Activated CD4-positive, alpha-beta memory T cell treated with anti-CD3 and anti-CD28 coated beads, Interleukin-2, amount 10 ng/mL, durations not matched to agents 7 days and 5 days (primary cell): ENCODE measurements around the gene GDNF. TPM values are rescaled to one million over a fixed set of nuclear protein-coding genes. Genes with fewer than 3 reads are reported as not detected.

Experiments used
- CTCF ChIA-PET: fragments of 350-600 bp; sonication (Branson Sonifier 250); formaldehyde crosslinking; loops from one replicate; lab custom pipeline; 2021; ENCODE audit warnings: antibody characterized with exemption, inconsistent platforms; lab: Charles Lee
- POLR2A ChIA-PET: fragments of 350-600 bp; sonication (Branson Sonifier 250); formaldehyde crosslinking; loops from one replicate; lab custom pipeline; 2021; ENCODE audit warnings: antibody characterized with exemption; lab: Charles Lee
- DNase-seq: peaks from one replicate; pipeline ENCODE4 v3.0.0-alpha.2; 2020
- H3K27ac Mint-ChIP-seq: one replicate; pipeline ENCODE4 v1.8.0; 2021; ENCODE audit warnings: mild to moderate bottlenecking, mixed read lengths
- H3K27me3 Mint-ChIP-seq: one replicate; pipeline ENCODE4 v1.8.0; 2021; ENCODE audit warnings: mixed read lengths
- H3K36me3 Mint-ChIP-seq: one replicate; pipeline ENCODE4 v1.8.0; 2021; ENCODE audit warnings: low read depth, mixed read lengths
- H3K4me1 Mint-ChIP-seq: one replicate; pipeline ENCODE4 v1.8.0; 2021; ENCODE audit warnings: mixed read lengths
- H3K4me3 Mint-ChIP-seq: one replicate; pipeline ENCODE4 v1.8.0; 2021; ENCODE audit warnings: mild to moderate bottlenecking, mixed read lengths
- H3K9me3 Mint-ChIP-seq: one replicate; pipeline ENCODE4 v1.8.0; 2021; ENCODE audit warnings: mixed read lengths
- total RNA-seq, 2 experiments: library from RNA; stranded (reverse); gene quantifications; one replicate each; pipeline ENCODE4 v1.2.3, GENCODE V29; 2021

Gene GDNF
- total RNA-seq, 2 experiments from 2014 or later, result not detected

GRCh38 chr5:37830348-37830747 lies 9.5 kb downstream of the GDNF start:
- POLR2A ChIA-PET, result no interaction called here
- H3K4me3 Mint-ChIP-seq, result no peak overlapping the region
- no peak for DNase-seq
- CTCF ChIA-PET, result interaction anchor here (1.2 kb wide), 1 partner anchor 19 kb away, joined by 3 read pairs; no protein-coding TSS in a partner anchor
- no peaks in the 10 kb centered on the region for H3K9me3 Mint-ChIP-seq
- H3K27me3 Mint-ChIP-seq, result peaks cover 51% of the 10 kb centered on the region
- peaks cover 6% of the 10 kb centered on the region for H3K4me1 Mint-ChIP-seq
- H3K27ac Mint-ChIP-seq, result no peak overlapping the region
- no peaks in the 10 kb centered on the region for H3K36me3 Mint-ChIP-seq

GRCh38 chr5:37825334-37825915 lies 14.4 kb downstream of the GDNF start:
- ChIA-PET CTCF (no interaction called here), POLR2A (no interaction called here)
- peaks cover 24% of the 10 kb centered on the region for H3K27me3 Mint-ChIP-seq
- H3K27ac Mint-ChIP-seq, result no peak overlapping the region
- H3K36me3 Mint-ChIP-seq, result no peaks in the 10 kb centered on the region
- no peak overlapping the region for H3K4me3 Mint-ChIP-seq
- no peaks in the 10 kb centered on the region for H3K9me3 Mint-ChIP-seq
- H3K4me1 Mint-ChIP-seq, result no peaks in the 10 kb centered on the region
- DNase-seq, result no peak

GRCh38 chr5:37823433-37824152 lies 16.2 kb downstream of the GDNF start:
- ChIA-PET POLR2A (no interaction called here), CTCF (no interaction called here)
- Mint-ChIP-seq H3K9me3 (no peaks in the 10 kb centered on the region), H3K4me3 (no peak overlapping the region), H3K27me3 (peaks cover 19% of the 10 kb centered on the region), H3K27ac (no peak overlapping the region), H3K4me1 (no peaks in the 10 kb centered on the region), H3K36me3 (no peaks in the 10 kb centered on the region)
- no peak for DNase-seq

GRCh38 chr5:37816883-37817282 lies 23.0 kb downstream of the GDNF start:
- ChIA-PET POLR2A (no interaction called here), CTCF (no interaction called here)
- Mint-ChIP-seq H3K4me3 (no peak overlapping the region), H3K36me3 (no peaks in the 10 kb centered on the region), H3K27me3 (peaks cover 8% of the 10 kb centered on the region), H3K9me3 (no peaks in the 10 kb centered on the region), H3K4me1 (no peaks in the 10 kb centered on the region), H3K27ac (no peak overlapping the region)
- no peak for DNase-seq

- ChIA-PET CTCF (no interaction called here), POLR2A (no interaction called here)
- no peak for DNase-seq
- H3K36me3 Mint-ChIP-seq, result no peaks in the 10 kb centered on the region
- H3K27ac Mint-ChIP-seq, result no peak overlapping the region
- no peak overlapping the region for H3K4me3 Mint-ChIP-seq
- H3K27me3 Mint-ChIP-seq, result peaks cover 8% of the 10 kb centered on the region
- no peaks in the 10 kb centered on the region for H3K4me1 Mint-ChIP-seq
- H3K9me3 Mint-ChIP-seq, result no peaks in the 10 kb centered on the region
Measured at GRCh38 chr5:37816331-37816730, 23.5 kb downstream of the GDNF start.

- no peak for DNase-seq
- Mint-ChIP-seq H3K4me3 (no peak overlapping the region), H3K4me1 (no peaks in the 10 kb centered on the region), H3K27me3 (peaks cover 8% of the 10 kb centered on the region), H3K36me3 (no peaks in the 10 kb centered on the region), H3K27ac (no peak overlapping the region), H3K9me3 (no peaks in the 10 kb centered on the region)
- CTCF ChIA-PET, result no interaction called here
- POLR2A ChIA-PET, result no interaction called here
Measured at GRCh38 chr5:37815913-37816312, 23.9 kb downstream of the GDNF start.

- no peak for DNase-seq
- ChIA-PET POLR2A (no interaction called here), CTCF (no interaction called here)
- Mint-ChIP-seq H3K27me3 (peaks cover 5% of the 10 kb centered on the region), H3K9me3 (no peaks in the 10 kb centered on the region), H3K36me3 (no peaks in the 10 kb centered on the region), H3K27ac (no peak overlapping the region), H3K4me1 (no peaks in the 10 kb centered on the region), H3K4me3 (no peak overlapping the region)
Measured at GRCh38 chr5:37814699-37815098, 25.1 kb downstream of the GDNF start.

GRCh38 chr5:37812365-37812764 lies 27.5 kb downstream of the GDNF start:
- H3K27me3 Mint-ChIP-seq, result peaks cover 5% of the 10 kb centered on the region
- no peak overlapping the region for H3K27ac Mint-ChIP-seq
- H3K4me1 Mint-ChIP-seq, result no peaks in the 10 kb centered on the region
- H3K9me3 Mint-ChIP-seq, result no peaks in the 10 kb centered on the region
- POLR2A ChIA-PET, result no interaction called here
- CTCF ChIA-PET, result no interaction called here
- no peaks in the 10 kb centered on the region for H3K36me3 Mint-ChIP-seq
- no peak overlapping the region for H3K4me3 Mint-ChIP-seq
- DNase-seq, result no peak

- ChIA-PET CTCF (interaction anchor here (1.0 kb wide), 1 partner anchor 18 kb away, joined by 3 read pairs; no protein-coding TSS in a partner anchor), POLR2A (no interaction called here)
- no peak for DNase-seq
- no peak overlapping the region for H3K4me3 Mint-ChIP-seq
- H3K4me1 Mint-ChIP-seq, result no peaks in the 10 kb centered on the region
- H3K27me3 Mint-ChIP-seq, result peaks cover 5% of the 10 kb centered on the region
- no peak overlapping the region for H3K27ac Mint-ChIP-seq
- H3K36me3 Mint-ChIP-seq, result no peaks in the 10 kb centered on the region
- no peaks in the 10 kb centered on the region for H3K9me3 Mint-ChIP-seq
Measured at GRCh38 chr5:37811866-37812265, 28.0 kb downstream of the GDNF start.

- Mint-ChIP-seq H3K36me3 (no peaks in the 10 kb centered on the region), H3K4me3 (no peak overlapping the region), H3K4me1 (no peaks in the 10 kb centered on the region), H3K9me3 (no peaks in the 10 kb centered on the region), H3K27ac (no peak overlapping the region), H3K27me3 (peaks cover 7% of the 10 kb centered on the region)
- ChIA-PET CTCF (no interaction called here), POLR2A (no interaction called here)
- DNase-seq, result no peak
Measured at GRCh38 chr5:37810311-37810710, 29.5 kb downstream of the GDNF start.

- peaks cover 7% of the 10 kb centered on the region for H3K27me3 Mint-ChIP-seq
- ChIA-PET CTCF (no interaction called here), POLR2A (no interaction called here)
- no peak overlapping the region for H3K27ac Mint-ChIP-seq
- no peaks in the 10 kb centered on the region for H3K36me3 Mint-ChIP-seq
- no peaks in the 10 kb centered on the region for H3K9me3 Mint-ChIP-seq
- no peak for DNase-seq
- H3K4me1 Mint-ChIP-seq, result no peaks in the 10 kb centered on the region
- no peak overlapping the region for H3K4me3 Mint-ChIP-seq
Measured at GRCh38 chr5:37808945-37809344, 30.9 kb downstream of the GDNF start.

GRCh38 chr5:37807621-37808301 lies 32.1 kb downstream of the GDNF start:
- no peak overlapping the region for H3K4me3 Mint-ChIP-seq
- H3K27me3 Mint-ChIP-seq, result peaks cover 7% of the 10 kb centered on the region
- ChIA-PET CTCF (no interaction called here), POLR2A (no interaction called here)
- H3K27ac Mint-ChIP-seq, result no peak overlapping the region
- H3K9me3 Mint-ChIP-seq, result no peaks in the 10 kb centered on the region
- H3K36me3 Mint-ChIP-seq, result no peaks in the 10 kb centered on the region
- no peaks in the 10 kb centered on the region for H3K4me1 Mint-ChIP-seq
- DNase-seq, result no peak

- Mint-ChIP-seq H3K4me1 (no peaks in the 10 kb centered on the region), H3K27ac (no peak overlapping the region), H3K9me3 (no peaks in the 10 kb centered on the region), H3K4me3 (no peak overlapping the region), H3K27me3 (peaks cover 7% of the 10 kb centered on the region), H3K36me3 (no peaks in the 10 kb centered on the region)
- ChIA-PET POLR2A (no interaction called here), CTCF (no interaction called here)
- DNase-seq, result no peak
Measured at GRCh38 chr5:37807015-37807414, 32.8 kb downstream of the GDNF start.
